Frontal cortex (tissue), 4 donors: ENCODE measurements around the gene HPCAL4. TPM values are rescaled to one million over a fixed set of nuclear protein-coding genes. Genes with fewer than 3 reads are reported as not detected.
A peak's percentile ranks its signal among the peaks of the same experiment; 100 is the strongest.

ENCODE experiments used
- DNase-seq, 2 donors: peaks; one replicate each; pipeline ENCODE4 v3.0.0; 2012; ENCODE audit warnings: low spot score in 2 of 2
- FAIRE-seq: peaks from 2 replicates; lab custom pipeline; 2012; peaks lifted over from hg19 to GRCh38; lab: Jason Lieb, UNC
- small RNA-seq: library from RNA; depleted of rRNA; stranded (forward); fragments of <200 nt; gene quantifications from one replicate; pipeline ENCODE3, GENCODE V24; 2014
- total RNA-seq: library from RNA; depleted of rRNA; stranded (reverse); fragments of >200 nt; gene quantifications from one replicate; pipeline ENCODE4 v1.2.3, GENCODE V29; 2014
- donor health status: control.
- donor health status: control.
- donor health status: control.

Gene HPCAL4
- total RNA-seq, 1 donor from 2014 or later, result 75.4 TPM

- FAIRE-seq, result no peak
- DNase-seq, result no peak
These were observed 57.8 kb downstream of the HPCAL4 start for GRCh38 chr1:39633422-39633821.

- peak; percentile 49 to 56 for DNase-seq
- FAIRE-seq, result no peak
These were observed 58.4 kb downstream of the HPCAL4 start for GRCh38 chr1:39632682-39633417.

GRCh38 chr1:39632323-39632681 is 58.9 kb downstream of the HPCAL4 start:
- FAIRE-seq, result no peak

GRCh38 chr1:39631361-39632322 is 59.6 kb downstream of the HPCAL4 start:
- no peak for FAIRE-seq
- DNase-seq, result no peak

More at GRCh38 chr1:39632323-39632681, 58.9 kb downstream of the HPCAL4 start:
- DNase-seq, result no peak

- no peak for FAIRE-seq
- DNase-seq, result no peak
These were observed 62.4 kb downstream of the HPCAL4 start for GRCh38 chr1:39628807-39629350.

Small RNA genes within 50 kb of the gene (small RNA-seq; reads per million reads assigned to genes)
- gene RNU7-121P, result not detected

Other genes with a start within 250 kb of the HPCAL4 start
- 0.41 TPM for gene BMP8A, start 199.8 kb downstream of the HPCAL4 start, total RNA-seq
- 126 TPM for gene PABPC4, start 114.6 kb downstream of the HPCAL4 start, total RNA-seq
- 0.41 TPM for gene HEYL, start 51.8 kb downstream of the HPCAL4 start, total RNA-seq
- gene NT5C1A, start 19.3 kb downstream of the HPCAL4 start, total RNA-seq, result 2.4 TPM
- gene PPIE, start 47.4 kb upstream of the HPCAL4 start, total RNA-seq, result 25.3 TPM
- 0.82 TPM for gene OXCT2, start 79.9 kb upstream of the HPCAL4 start, total RNA-seq
- 0.41 TPM for gene BMP8B, start 97.4 kb upstream of the HPCAL4 start, total RNA-seq
- 47.3 TPM for gene TRIT1, start 192.1 kb upstream of the HPCAL4 start, total RNA-seq
- 9.4 TPM for gene MYCL, start 210.5 kb upstream of the HPCAL4 start, total RNA-seq